Stomach (tissue), 9 donors: ENCODE measurements around the gene LYPD3. TPM values are rescaled to one million over a fixed set of nuclear protein-coding genes. Genes with fewer than 3 reads are reported as not detected.

Source experiments
- DNase-seq, 2 donors: peaks; one replicate each; pipeline versions ENCODE4 v3.0.0 to v3.0.0-alpha.2; 2013 to 2019
- H3K27ac ChIP-seq, 5 donors: fragments of 200-600 bp in 4 of 5; sonication (generic) in 4 of 5; one replicate each; pipeline ENCODE4 v1.5.1; 2013 to 2019; ENCODE audit warnings: mild to moderate bottlenecking in 1 of 5, moderate library complexity in 1 of 5
- H3K27me3 ChIP-seq, 3 donors: fragments of 200-600 bp; sonication (generic); one replicate each; pipeline ENCODE4 v1.5.1; 2017 to 2019; ENCODE audit warnings: mixed run types in 1 of 3
- H3K36me3 ChIP-seq, 4 donors: fragments of 200-600 bp; sonication (generic); 1 replicate in 3 of 4; 2 replicates in 1 of 4; pipeline ENCODE4 v1.5.1; 2016 to 2019
- H3K4me1 ChIP-seq, 4 donors: fragments of 200-600 bp; sonication (generic); one replicate each; pipeline ENCODE4 v1.5.1; 2016 to 2019
- H3K4me3 ChIP-seq, 4 donors: fragments of 200-600 bp; sonication (generic) in 3 of 4; one replicate each; pipeline ENCODE4 v1.5.1; 2016 to 2019; ENCODE audit warnings: mild to moderate bottlenecking in 1 of 4
- H3K9me3 ChIP-seq, 4 donors: fragments of 200-600 bp; sonication (generic); one replicate each; pipeline ENCODE4 v1.5.1; 2016 to 2019
- EP300 ChIP-seq: sonication (generic); formaldehyde crosslinking; IDR thresholded peaks from one replicate; pipeline ENCODE4 v1.6.1; 2017; ENCODE audit warnings: antibody characterized with exemption
- POLR2A ChIP-seq, 4 donors: fragments of 450-650 bp; IDR thresholded peaks; one replicate each; pipeline ENCODE4 v1.6.1; 2016; ENCODE audit warnings: antibody characterized with exemption in 4 of 4, control low read depth in 2 of 4, mild to moderate bottlenecking in 1 of 4, moderate library complexity in 1 of 4
- POLR2AphosphoS5 ChIP-seq, 3 donors: sonication (generic); formaldehyde crosslinking; IDR thresholded peaks; one replicate each; pipeline ENCODE4 v1.6.1; 2016; ENCODE audit warnings: antibody characterized with exemption in 3 of 3
- WGBS, 5 donors: extraction: QIAGEN DNeasy Blood & Tissue Kit in 3 of 5; methylation state at CpG; one replicate each; pipeline versions ENCODE4 v1.1.5 to v1.1.7; 2013 to 2018; 5-methylcytosine and 5-hydroxymethylcytosine counted together
- intact Hi-C: fragments of 100-400 bp; cut with DNase I; formaldehyde crosslinking; loops from one replicate; pipeline ENCODE4 v1.15.1; 2023; ENCODE audit warnings: low total_unique reads
- polyA plus RNA-seq, 3 donors: library from polyadenylated mRNA; stranded (reverse); fragments of 200-250 nt; gene quantifications; one replicate each; pipeline ENCODE4 v1.2.3, GENCODE V29; 2013
- total RNA-seq, 5 donors: library from RNA; depleted of rRNA; stranded (reverse); fragments of >200 nt; gene quantifications; one replicate each; pipeline versions ENCODE4 v1.1.0 to v1.2.3, GENCODE V29; 2014 to 2016
- TF ChIP-seq, protein P1 (sequence below), 7 experiments: fragments of 450-650 bp in 4 of 7; fragments of 200-600 bp in 3 of 7; sonication (generic) in 3 of 7; IDR thresholded peaks; one replicate each; pipeline ENCODE4 v1.5.1; 2016 to 2019; ENCODE audit warnings: antibody characterized with exemption in 7 of 7, control low read depth in 2 of 7, mild to moderate bottlenecking in 1 of 7
- donor health status: healthy with polysubstance abuse.
- donor health status: Bipolar disorder and iron deficiency.
- donor health status: healthy.

LYPD3 gene
- total and polyA plus RNA-seq, 8 donors, result 0.29 to 72.4 (median 0.66) TPM; not detected in 2

DNA sequence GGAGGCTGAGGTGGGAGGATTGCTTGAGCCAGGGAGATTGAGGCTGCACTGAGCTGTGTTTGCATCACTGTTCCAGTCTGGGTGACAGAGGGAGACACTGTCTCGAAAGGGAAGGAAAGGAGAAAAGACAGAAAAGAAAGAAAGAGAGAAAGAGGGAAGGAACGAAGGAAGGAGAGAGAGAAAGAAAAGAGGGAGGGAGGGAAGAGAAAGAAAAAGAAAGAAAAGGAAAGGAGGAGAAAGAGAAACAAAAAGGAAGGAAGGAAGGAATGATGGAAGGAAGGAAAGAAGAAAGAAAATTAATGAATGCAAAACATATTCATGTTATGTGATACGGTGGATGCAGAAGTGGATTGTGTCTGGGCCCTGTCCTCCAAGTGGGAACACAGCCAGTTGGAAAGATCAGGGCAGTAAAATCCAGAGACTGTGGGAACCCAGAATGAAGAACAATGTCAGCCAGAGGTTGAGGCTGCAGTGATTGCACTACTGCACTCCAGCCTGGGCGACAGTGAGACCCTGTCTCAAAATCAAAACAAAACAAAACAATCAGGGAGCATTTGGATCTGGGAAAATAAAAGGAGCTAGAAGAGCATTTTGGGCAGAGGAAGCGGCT lies 32.9 kb upstream of the LYPD3 start:
- Histone ChIP-seq H3K27me3 (no peaks in the 10 kb centered on the region), H3K4me3 (no peak overlapping the region), H3K36me3 (peaks cover 8 to 61% (median 52%) of the 10 kb centered on the region in 4 donors), H3K4me1 (peaks cover 12 to 37% (median 24%) of the 10 kb centered on the region in 4 donors), H3K9me3 (no peaks in the 10 kb centered on the region), H3K27ac (no peak overlapping the region)
- intact Hi-C loops, result no loop called here
- WGBS, 5 donors, result 71 to 86% (median 84%) methylated on average over 5 of the region's 5 CpGs
- TF ChIP-seq POLR2A (IDR thresholded peaks at IDR 0.05) (no peak), EP300 (no peak), POLR2AphosphoS5 (IDR thresholded peaks at IDR 0.05) (no peak)
- TF ChIP-seq, protein P1, sequence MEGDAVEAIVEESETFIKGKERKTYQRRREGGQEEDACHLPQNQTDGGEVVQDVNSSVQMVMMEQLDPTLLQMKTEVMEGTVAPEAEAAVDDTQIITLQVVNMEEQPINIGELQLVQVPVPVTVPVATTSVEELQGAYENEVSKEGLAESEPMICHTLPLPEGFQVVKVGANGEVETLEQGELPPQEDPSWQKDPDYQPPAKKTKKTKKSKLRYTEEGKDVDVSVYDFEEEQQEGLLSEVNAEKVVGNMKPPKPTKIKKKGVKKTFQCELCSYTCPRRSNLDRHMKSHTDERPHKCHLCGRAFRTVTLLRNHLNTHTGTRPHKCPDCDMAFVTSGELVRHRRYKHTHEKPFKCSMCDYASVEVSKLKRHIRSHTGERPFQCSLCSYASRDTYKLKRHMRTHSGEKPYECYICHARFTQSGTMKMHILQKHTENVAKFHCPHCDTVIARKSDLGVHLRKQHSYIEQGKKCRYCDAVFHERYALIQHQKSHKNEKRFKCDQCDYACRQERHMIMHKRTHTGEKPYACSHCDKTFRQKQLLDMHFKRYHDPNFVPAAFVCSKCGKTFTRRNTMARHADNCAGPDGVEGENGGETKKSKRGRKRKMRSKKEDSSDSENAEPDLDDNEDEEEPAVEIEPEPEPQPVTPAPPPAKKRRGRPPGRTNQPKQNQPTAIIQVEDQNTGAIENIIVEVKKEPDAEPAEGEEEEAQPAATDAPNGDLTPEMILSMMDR (IDR thresholded peaks at IDR 0.05), result no peak
- DNase-seq, result peak in 1 of 2 donors; percentile 76

DNA sequence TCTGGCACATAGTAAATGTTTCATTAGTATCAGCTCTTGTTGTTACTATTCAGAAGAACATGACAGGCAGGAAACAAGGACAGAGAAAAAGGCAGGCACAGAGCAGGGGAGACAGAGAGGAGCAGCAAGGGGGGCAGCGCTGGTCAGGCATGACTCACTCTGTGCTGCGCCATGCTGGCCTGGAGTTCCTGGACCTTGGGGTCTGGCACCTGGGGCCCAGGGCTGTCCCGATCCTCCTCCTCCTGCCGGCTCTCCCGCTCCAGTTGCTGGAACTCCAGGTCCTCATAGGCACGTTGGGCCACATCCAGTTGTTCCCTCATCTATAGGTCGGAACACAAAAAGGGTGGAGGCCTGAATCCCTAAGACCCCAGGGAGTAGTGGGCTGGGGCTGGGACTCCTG lies 31.6 kb upstream of the LYPD3 start:
- 89 to 98% (median 96%) methylated on average over 6 to 7 of the region's 7 CpGs for WGBS, 5 donors
- no peak overlapping the region for H3K27ac ChIP-seq
- H3K9me3 ChIP-seq, result no peaks in the 10 kb centered on the region
- no peak for TF ChIP-seq POLR2A (IDR thresholded peaks at IDR 0.05)
- TF ChIP-seq, protein P1 (IDR thresholded peaks at IDR 0.05), result no peak
- no peak for TF ChIP-seq POLR2AphosphoS5 (IDR thresholded peaks at IDR 0.05)
- no peak for TF ChIP-seq EP300
- no peak for DNase-seq
- no peaks in the 10 kb centered on the region for H3K27me3 ChIP-seq
- peaks cover 8 to 63% (median 55%) of the 10 kb centered on the region in 4 donors for H3K36me3 ChIP-seq
- H3K4me1 ChIP-seq, result peaks cover 7 to 23% (median 14%) of the 10 kb centered on the region in 4 donors
- intact Hi-C loops, result no loop called here
- H3K4me3 ChIP-seq, result no peak overlapping the region

DNA sequence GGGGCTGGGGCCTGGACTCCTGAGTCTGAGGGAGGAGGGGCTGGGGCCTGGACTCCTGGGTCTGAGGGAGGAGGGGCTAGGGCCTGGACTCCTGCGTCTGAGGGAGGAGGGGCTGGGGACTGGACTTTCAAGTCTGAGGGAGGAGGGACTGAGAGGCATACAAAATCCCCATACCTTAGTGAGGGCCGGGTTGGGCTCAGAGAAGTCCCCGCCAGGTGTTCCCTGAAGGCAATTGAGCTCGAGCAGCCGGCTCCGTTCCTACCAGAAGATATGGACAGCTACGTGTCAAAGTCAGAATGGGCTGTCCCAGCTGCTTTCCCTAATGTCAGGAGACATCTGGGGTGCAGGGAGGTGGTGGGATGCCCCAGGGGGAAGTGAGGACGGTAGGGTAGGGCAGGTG lies 29.7 kb upstream of the LYPD3 start:
- Histone ChIP-seq H3K9me3 (no peaks in the 10 kb centered on the region), H3K36me3 (peaks cover 8 to 69% (median 61%) of the 10 kb centered on the region in 4 donors), H3K27me3 (no peaks in the 10 kb centered on the region), H3K4me3 (no peak overlapping the region), H3K4me1 (peaks cover 7 to 16% (median 9%) of the 10 kb centered on the region in 4 donors), H3K27ac (no peak overlapping the region)
- intact Hi-C loops, result no loop called here
- TF ChIP-seq, protein P1 (IDR thresholded peaks at IDR 0.05), result no peak
- TF ChIP-seq POLR2AphosphoS5 (IDR thresholded peaks at IDR 0.05) (no peak), POLR2A (IDR thresholded peaks at IDR 0.05) (no peak), EP300 (no peak)
- 75 to 88% (median 76%) methylated on average over 5 to 8 of the region's 8 CpGs for WGBS, 5 donors
- DNase-seq, result no peak

DNA sequence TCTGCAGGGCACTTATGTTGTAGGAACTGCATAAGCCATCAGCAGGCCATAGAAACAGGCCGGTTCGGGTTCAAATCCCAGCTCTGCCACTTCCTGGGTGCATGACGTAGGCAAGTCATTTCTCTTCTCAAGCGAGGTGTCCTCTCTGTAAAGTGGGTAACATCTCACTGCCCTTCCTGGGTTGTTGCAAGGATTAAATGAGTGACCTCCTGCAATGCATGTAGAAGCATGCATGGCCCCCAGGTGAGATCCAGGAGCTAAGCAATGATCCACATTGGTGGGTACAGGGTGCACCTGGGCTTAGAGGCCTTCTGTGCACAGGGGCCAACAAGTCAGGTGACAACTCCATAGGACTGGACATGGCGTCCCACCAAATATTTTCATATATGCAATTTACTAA lies 25.4 kb upstream of the LYPD3 start:
- Histone ChIP-seq H3K4me1 (no peaks in the 10 kb centered on the region), H3K9me3 (no peaks in the 10 kb centered on the region), H3K27ac (no peak overlapping the region), H3K27me3 (no peaks in the 10 kb centered on the region), H3K4me3 (no peak overlapping the region), H3K36me3 (peaks cover 0 to 42% (median 35%) of the 10 kb centered on the region in 4 donors)
- 90 to 98% (median 95%) methylated on average over 5 of the region's 5 CpGs for WGBS, 5 donors
- DNase-seq, result no peak
- no peak for TF ChIP-seq POLR2A (IDR thresholded peaks at IDR 0.05)
- no peak for TF ChIP-seq EP300
- TF ChIP-seq, protein P1 (IDR thresholded peaks at IDR 0.05), result no peak
- TF ChIP-seq POLR2AphosphoS5 (IDR thresholded peaks at IDR 0.05), result no peak
- intact Hi-C loops, result no loop called here
